Activated CD4-positive, alpha-beta T cell treated with anti-CD3 and anti-CD28 coated beads, Interleukin-2, Interleukin-4, amounts not matched to agents 100 ng/mL and 50 ng/mL, durations not matched to agents 16 hours and 8 hours (primary cell): ENCODE results near the gene TMEM167B.
"Not testable (repeated sequence)": the region's sequence is repeated elsewhere in the genome, so short reads cannot be mapped to it uniquely, and the experiment has no call there.

Experiments used
- DNase-seq: peaks from one replicate; pipeline ENCODE4 v3.0.0-alpha.2; 2020; ENCODE audit warnings: low spot score

TMEM167B gene

GRCh38 chr1:109113590-109114341 lies 23.2 kb downstream of the TMEM167B start, which contains the start of gene ELAPOR1:
TSS of gene ELAPOR1 (plus strand) at chr1:109114115. CDS start at chr1:109114184, 69 bp downstream.
- DNase-seq, result peak; percentile 77

- DNase-seq, result no peak
These were observed 23.7 kb downstream of the TMEM167B start for GRCh38 chr1:109114342-109114674.

- no peak for DNase-seq
These were observed 25.1 kb downstream of the TMEM167B start for GRCh38 chr1:109115685-109116084.

GRCh38 chr1:109116286-109116685 lies 25.7 kb downstream of the TMEM167B start:
- no peak for DNase-seq

- no peak for DNase-seq
These were observed 27.5 kb downstream of the TMEM167B start for GRCh38 chr1:109118089-109118488.

- DNase-seq, result no peak
These were observed 29.8 kb downstream of the TMEM167B start for GRCh38 chr1:109120356-109120755.

- DNase-seq, result peak; percentile 8
These were observed 40.5 kb downstream of the TMEM167B start for GRCh38 chr1:109131059-109131458.

GRCh38 chr1:109131800-109132199 lies 41.2 kb downstream of the TMEM167B start:
- no peak for DNase-seq

GRCh38 chr1:109133002-109133706 lies 42.6 kb downstream of the TMEM167B start:
- no peak for DNase-seq

- DNase-seq, result no peak
These were observed 43.3 kb downstream of the TMEM167B start for GRCh38 chr1:109133815-109134214.

- DNase-seq, result no peak
These were observed 43.9 kb downstream of the TMEM167B start for GRCh38 chr1:109134423-109134822.

GRCh38 chr1:109135940-109136339 lies 45.4 kb downstream of the TMEM167B start:
- no peak for DNase-seq

GRCh38 chr1:109136766-109137165 lies 46.2 kb downstream of the TMEM167B start:
- no peak for DNase-seq

- no peak for DNase-seq
These were observed 47.4 kb downstream of the TMEM167B start for GRCh38 chr1:109137958-109138357.

GRCh38 chr1:109138358-109138757 lies 47.8 kb downstream of the TMEM167B start:
- DNase-seq, result no peak

GRCh38 chr1:109140392-109140791 lies 49.8 kb downstream of the TMEM167B start:
- DNase-seq, result no peak

- DNase-seq, result no peak
These were observed 51.7 kb downstream of the TMEM167B start for GRCh38 chr1:109142260-109142659.

GRCh38 chr1:109142725-109143124 lies 52.2 kb downstream of the TMEM167B start:
- DNase-seq, result not testable (repeated sequence)
